ENCODE measurements around the gene MBL2. TPM values are rescaled to one million over a fixed set of nuclear protein-coding genes. Genes with fewer than 3 reads are reported as not detected.

MBL2 gene
- not detected for total RNA-seq

DNA sequence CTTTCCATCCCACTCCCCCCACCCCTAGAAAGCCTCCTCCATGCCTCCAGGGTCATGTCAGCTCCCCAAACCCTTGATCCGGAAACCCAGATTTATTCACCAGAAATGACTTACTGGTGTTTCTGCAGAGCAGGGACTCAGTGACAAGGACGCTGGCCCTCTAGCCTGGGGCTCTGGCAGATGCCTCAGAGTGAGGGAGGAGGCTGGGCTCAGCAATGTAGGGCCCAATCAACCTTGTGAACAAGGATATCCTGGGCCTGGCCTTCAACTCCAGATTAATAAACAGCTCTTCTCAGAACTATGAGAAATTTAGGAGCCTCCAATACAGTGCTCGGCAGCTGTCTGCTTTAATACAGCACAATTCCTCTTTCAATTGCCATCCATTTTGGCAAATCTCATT is at the start of gene MBL2:
Gene MBL2 (minus strand): TSS at position 162 of the 400 bp plus-strand sequence. CDS start 1,149 bp downstream, outside the sequence.
- intact Hi-C loops (cut with DNase I) = no loop called here
- ATAC-seq = no peak
- DNase-seq (ENCODE audit: low spot score) = no peak

DNA sequence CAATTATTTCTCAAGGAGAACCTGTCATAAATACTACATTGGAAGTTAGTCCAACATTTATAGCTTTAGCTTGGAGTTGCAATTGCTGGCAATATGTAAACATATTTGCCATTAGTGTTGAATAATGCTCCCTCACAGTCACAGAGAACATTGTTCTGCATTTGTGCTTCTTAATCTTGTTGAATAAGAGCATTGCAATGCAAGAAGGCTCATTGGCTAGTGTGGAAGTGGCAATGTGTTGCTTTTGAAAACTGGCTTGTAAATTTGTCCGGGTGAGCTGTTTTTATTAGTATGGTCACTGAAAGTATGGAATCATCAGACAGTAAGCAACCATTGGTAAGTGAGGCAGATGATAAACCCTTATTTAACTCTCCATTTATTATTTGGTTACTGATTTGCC is 47.7 kb upstream of the MBL2 start:
- no peak for DNase-seq (ENCODE audit: low spot score)
- ATAC-seq = no peak
- intact Hi-C loops (cut with DNase I) = no loop called here

- intact Hi-C loops (cut with DNase I) = no loop called here
- DNase-seq (ENCODE audit: low spot score) (no peak), ATAC-seq (no peak)
Observed at GRCh38 chr10:52818019-52818418, 45.4 kb upstream of the MBL2 start.

- intact Hi-C loops (cut with DNase I) = no loop called here
- ATAC-seq (no peak), DNase-seq (ENCODE audit: low spot score) (no peak)
Observed at GRCh38 chr10:52814506-52814905, 41.9 kb upstream of the MBL2 start.

DNA sequence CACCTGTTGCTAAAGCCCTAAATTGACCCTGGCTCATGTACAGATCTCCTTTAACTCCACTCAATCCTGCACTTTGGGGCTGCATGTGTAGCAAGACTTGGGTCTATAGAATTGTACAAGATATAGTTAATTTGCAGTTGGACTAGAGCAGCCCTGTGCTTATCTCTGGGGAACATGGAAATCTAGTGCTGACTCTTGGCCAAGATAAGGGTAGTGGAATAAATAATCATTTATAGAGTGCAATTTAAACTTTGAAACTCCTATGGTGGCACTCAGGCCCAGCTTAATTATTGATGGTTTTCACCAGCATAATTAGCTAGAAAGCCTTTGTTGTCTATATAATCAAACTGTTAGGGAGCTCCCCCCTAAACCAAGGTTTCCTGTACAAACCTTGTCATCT is 39.2 kb upstream of the MBL2 start:
- intact Hi-C loops (cut with DNase I) = no loop called here
- ATAC-seq (no peak), DNase-seq (ENCODE audit: low spot score) (no peak)

DNA sequence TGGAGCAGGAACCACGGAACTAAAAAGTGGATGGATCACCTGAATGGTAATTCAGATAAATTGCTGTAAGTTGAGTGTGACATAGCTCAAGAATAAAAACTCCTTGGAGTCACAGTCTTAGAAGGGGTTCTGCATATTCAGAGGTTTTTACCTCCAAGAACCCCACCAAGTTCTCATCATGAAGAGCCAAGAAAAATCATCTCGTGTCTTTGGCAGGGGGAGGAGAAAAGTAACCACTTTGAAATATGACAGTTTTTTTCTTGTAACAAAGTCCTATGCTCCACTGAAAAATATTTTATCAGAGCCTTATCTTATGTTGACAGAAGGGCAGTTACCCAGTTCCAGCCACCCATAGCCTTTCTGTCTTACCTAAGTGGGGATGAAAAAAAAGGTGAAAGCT is 38.2 kb upstream of the MBL2 start:
- no peak for ATAC-seq
- intact Hi-C loops (cut with DNase I) = no loop called here
- DNase-seq (ENCODE audit: low spot score) = no peak

- intact Hi-C loops (cut with DNase I) = no loop called here
- no peak for DNase-seq (ENCODE audit: low spot score)
- ATAC-seq = no peak
Observed at GRCh38 chr10:52807803-52808202, 35.2 kb upstream of the MBL2 start.

- DNase-seq (ENCODE audit: low spot score) (no peak), ATAC-seq (no peak)
- intact Hi-C loops (cut with DNase I) = no loop called here
Observed at GRCh38 chr10:52805414-52806285, 33.1 kb upstream of the MBL2 start.

DNA sequence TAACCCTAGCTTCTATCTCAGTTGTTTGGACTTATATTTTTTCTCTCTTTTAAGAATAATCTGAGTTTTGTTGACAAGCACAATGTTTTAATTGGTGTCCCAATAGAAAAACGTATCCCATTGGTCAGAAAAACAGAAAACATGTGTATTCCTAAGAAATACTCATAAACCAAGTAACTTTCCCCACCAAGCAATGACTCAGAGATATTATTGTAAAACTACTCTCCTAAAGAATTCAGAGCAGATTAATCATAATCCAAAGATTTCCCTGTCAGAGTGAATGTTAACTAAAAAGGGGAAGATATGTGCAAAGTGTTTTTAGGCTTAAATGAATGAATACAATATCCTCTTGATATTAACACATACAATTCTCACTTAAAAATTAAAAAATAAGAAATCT is 29.4 kb upstream of the MBL2 start:
- no peak for DNase-seq (ENCODE audit: low spot score)
- intact Hi-C loops (cut with DNase I) = no loop called here
- no peak for ATAC-seq

DNA sequence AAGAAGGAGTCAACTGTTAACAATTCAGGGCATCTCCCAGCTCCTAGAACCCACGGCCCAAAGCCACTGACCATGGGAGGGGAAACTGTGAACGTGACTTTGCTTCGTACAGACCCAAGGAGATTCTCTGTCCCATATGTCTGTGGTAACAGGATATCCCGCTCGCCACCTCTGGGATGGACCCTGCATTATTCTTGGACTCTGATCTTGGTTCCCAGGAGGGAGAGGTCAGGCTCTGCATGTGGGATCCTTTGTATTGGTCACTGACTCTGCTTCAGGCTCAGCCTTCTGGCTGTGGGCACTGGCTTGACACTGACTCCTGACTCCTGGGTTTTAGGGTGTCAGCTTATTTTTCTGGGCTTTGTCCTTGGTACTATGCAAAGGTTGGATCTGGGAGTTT is 13.5 kb upstream of the MBL2 start:
- ATAC-seq = no peak
- intact Hi-C loops (cut with DNase I) = no loop called here

GRCh38 chr10:52785418-52785817 is 12.8 kb upstream of the MBL2 start:
- intact Hi-C loops (cut with DNase I) = no loop called here
- DNase-seq (ENCODE audit: low spot score) = no peak
- no peak for ATAC-seq

More for the DNA sequence above, 13.5 kb upstream of the MBL2 start:
- DNase-seq (ENCODE audit: low spot score) = no peak

GRCh38 chr10:52783726-52784125 is 11.1 kb upstream of the MBL2 start:
- intact Hi-C loops (cut with DNase I) = no loop called here
- no peak for ATAC-seq
- no peak for DNase-seq (ENCODE audit: low spot score)

DNA sequence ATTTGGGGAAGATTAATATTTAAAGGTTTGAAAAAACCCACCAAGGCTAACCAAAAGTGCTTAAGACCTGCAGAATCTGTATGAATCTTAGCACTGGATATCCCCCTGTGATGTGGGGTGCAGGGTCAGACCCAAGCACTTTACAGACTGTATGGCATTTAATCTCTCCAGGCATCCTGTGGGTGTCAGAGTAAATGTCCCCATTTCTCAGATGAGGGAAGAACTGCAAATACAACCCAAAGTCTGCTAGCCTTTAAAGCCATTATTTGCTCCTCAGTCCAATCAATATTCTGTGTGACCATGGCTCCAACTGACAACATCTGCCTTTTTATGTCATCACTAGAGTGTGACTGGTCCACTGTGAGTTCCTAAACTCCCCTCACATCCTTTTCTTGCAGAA is 10.0 kb upstream of the MBL2 start:
- no peak for ATAC-seq
- intact Hi-C loops (cut with DNase I) = no loop called here

GRCh38 chr10:52780391-52781155 is 8.0 kb upstream of the MBL2 start:
- no peak for DNase-seq (ENCODE audit: low spot score)
- no peak for ATAC-seq
- intact Hi-C loops (cut with DNase I) = no loop called here

More for the DNA sequence above, 10.0 kb upstream of the MBL2 start:
- no peak for DNase-seq (ENCODE audit: low spot score)

DNA sequence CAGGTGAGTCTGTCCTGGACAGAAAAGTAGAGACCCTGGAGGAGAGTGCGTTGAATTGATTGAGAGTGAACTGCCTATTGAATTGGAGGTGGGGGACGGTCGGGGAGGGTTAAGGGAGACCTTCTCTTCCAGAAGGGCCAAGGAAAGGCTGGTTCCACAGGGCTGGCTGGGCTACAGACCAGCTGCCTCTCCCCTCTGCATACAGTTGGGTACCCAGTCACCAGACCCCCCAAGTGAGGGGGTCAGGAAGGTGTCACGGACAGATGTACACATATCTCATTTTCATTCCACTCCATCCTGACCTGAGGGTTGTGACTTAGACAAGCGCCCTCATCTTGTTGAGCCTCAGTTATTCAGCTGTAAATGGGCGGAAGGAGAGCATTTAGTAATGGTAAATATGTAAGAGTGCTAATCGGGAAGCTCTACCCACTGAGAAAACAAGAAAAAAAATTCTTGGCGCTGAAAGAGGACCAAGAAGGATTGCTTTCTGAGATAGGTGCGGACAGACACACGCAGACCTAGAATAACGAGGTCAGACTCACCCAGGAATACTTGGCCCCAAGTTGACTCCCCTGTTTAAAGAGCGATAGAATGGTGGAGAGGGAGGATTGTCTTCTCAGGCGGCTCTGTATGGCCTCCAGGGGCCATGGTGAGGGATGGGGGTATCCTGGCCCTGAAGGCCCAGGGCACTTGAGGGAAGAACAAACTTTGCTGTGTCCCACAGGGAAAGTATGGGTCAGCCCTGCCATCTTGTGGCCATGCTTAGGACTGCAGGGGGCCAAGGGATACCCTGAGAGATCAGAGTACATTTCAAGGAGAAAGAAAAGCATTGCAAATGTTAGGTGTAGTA is 7.2 kb upstream of the MBL2 start:
- peak; percentile 45 for ATAC-seq

DNA sequence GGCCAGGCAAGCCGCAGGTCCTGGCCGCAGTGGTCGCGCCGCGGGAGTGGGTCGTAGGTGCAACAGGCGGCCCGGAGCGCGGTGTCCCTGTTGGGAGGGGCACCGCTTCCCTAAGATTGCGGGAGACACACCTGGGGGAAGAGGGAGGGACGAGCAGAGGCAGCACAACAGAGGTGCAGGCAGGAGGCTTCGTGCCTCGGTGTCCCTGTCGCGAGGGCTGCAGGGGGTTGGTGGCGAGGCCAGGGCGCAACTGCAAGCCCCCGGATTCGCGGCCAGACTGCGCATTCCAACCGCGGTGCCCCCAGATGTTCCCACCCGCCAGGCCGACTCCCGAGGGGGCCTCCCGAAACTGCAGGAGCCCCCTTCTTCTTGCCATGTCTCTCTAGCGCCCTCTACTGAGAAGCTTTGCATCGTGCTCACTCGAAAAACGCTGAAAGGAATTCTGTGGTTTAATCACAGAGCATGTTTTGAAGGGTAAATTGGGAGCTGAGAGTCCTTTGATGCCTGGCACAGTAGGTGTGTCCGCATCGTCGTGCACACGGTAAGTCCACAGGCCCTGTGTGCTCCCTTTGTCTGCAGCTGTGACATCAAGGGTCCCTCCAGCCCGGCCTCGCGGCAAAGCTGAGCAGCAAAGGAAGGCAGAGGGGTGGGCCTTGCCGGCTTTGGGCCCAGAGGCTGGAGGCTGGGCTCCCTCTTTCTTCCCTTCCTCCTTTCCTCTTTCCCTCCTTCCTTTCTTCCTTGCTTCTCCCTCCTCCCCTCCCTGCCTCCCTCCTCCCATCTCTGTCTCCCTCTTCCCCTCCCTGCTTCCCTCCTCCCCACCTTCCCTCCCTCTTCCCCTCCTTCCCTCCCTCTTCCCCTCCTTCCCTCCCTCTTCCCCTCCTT is 6.2 kb upstream of the MBL2 start:
- ATAC-seq = no peak
- intact Hi-C loops (cut with DNase I) = no loop called here
- DNase-seq (ENCODE audit: low spot score) = no peak

More for the DNA sequence above, 7.2 kb upstream of the MBL2 start:
- intact Hi-C loops (cut with DNase I) = no loop called here
- peak; percentile 77 for DNase-seq (ENCODE audit: low spot score)

DNA sequence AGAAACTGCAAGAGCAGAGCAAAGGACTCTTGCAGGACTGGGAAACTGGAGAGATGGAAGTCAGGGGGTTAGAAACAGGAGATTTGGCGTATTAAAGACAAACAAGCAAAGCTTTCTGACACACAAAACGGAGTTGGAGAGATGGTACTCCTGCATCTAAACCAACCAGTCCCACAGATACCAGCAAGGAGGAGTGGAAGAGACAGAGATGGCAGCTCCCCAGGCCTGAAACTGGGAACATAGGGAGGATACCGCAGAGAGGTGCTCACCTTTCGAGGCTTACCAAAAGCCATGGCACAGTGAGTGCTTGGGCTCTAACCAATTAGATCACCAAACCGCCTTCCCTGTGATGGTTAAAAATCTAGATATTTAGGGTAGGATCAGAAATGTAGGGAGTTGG is 4.8 kb upstream of the MBL2 start:
- no peak for DNase-seq (ENCODE audit: low spot score)
- intact Hi-C loops (cut with DNase I) = no loop called here
- no peak for ATAC-seq

GRCh38 chr10:52776471-52776903 is 3.9 kb upstream of the MBL2 start:
- ATAC-seq (no peak), DNase-seq (ENCODE audit: low spot score) (no peak)
- intact Hi-C loops (cut with DNase I) = no loop called here
